ENCODE measurements around the gene ZNF662. TPM values are rescaled to one million over a fixed set of nuclear protein-coding genes. Genes with fewer than 3 reads are reported as not detected.

ZNF662 gene
- total RNA-seq (2022) (10.3 and 13.4 TPM in 2 replicates), Bru-seq, nascent RNA (percentile 72 among the genes with signal in this experiment), BruChase-seq, experiment 1, labeled RNA remaining after a 2-hour chase (percentile 86 among the genes with signal in this experiment), BruChase-seq, experiment 2, labeled RNA remaining after a 6-hour chase (percentile 75 among the genes with signal in this experiment)
- long read RNA-seq = 0 reads

DNA sequence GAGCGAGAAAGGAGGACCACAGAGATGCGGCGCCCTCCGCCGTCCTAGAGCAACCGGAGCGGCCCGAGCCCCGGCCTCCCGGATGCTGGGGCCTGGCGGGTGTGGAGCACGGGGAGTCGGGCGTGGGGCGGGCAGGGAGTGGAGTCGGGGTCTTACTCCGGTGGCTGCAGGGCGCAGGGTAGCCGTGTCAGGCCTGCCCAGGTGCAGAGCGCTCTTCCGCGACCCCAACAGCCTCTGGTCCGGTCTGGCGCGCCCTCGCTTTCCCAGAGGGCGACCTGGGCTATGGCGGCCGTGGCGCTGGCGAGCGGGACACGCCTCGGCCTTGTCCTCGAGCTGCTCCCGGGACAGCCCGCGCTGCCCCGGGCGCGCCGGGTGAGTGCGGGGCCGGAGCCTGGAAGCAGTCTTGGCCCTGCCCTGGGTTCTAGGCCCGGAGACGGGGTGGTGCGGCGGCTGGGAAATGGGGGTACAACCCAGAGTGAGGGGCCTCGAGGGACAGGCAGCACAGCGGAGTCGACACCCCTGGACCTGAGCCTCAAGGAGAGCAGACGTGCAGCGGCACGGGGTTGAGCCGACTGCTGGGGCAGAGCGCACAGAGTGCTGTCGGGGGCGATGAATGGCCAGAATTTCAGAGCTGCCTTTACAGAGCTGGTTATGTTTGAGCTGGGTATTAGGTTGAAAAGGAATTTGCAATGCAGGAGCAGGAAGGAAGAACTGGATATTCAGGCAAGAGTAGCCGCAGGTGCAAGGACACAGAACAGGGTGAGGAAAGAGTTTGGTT is at the start of gene ZNF662:
Gene ZNF662 (plus strand): TSS at position 73 of the 778 bp plus-strand sequence. CDS start 1,973 bp downstream, outside the sequence.
- CTCF ChIA-PET = no interaction called here
- peaks cover 10% of the 10 kb centered on the region for H3K4me1 Mint-ChIP-seq (ENCODE audit: low read depth, unreplicated experiment)

DNA sequence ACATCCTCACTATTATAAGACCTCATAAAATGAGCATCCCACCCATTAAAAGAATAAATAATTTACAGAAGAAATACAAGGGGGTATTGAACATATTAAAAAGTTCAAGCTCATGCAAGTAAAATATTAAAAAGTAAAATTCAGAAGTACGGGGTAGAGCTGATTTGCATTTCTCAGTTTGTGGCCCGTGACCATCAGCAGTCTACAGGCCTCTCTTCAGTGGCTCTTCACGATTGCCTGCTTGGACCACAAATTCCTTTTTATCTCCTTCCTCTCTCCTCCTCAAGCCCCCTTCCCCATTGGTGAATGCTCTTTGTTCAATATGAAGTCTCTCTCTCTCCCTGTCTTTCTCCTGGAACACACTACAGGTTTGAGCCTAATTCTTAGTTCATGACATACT is 49.4 kb upstream of the ZNF662 start:
- intact Hi-C loops (cut with micrococcal nuclease; ENCODE audit: unreplicated experiment) = no loop called here
- no peak for DNase-seq
- Mint-ChIP-seq H3K4me1 (ENCODE audit: low read depth, unreplicated experiment) (peaks cover 6% of the 10 kb centered on the region), H3K27me3 (ENCODE audit: insufficient read depth, unreplicated experiment) (peaks cover 10% of the 10 kb centered on the region), H3K36me3 (ENCODE audit: insufficient read depth, unreplicated experiment) (no peaks in the 10 kb centered on the region), H3K9me3 (ENCODE audit: unreplicated experiment) (no peaks in the 10 kb centered on the region), H3K27ac (ENCODE audit: unreplicated experiment) (no peak overlapping the region), H3K4me3 (ENCODE audit: unreplicated experiment) (no peak overlapping the region)
- Histone ChIP-seq H3K27me3 (replicated peaks; ENCODE audit: control insufficient read depth, insufficient read depth, low read length) (no peaks in the 10 kb centered on the region), H3K4me3 (ENCODE audit: low read depth, low read length) (no peak overlapping the region), H3K36me3 (ENCODE audit: control insufficient read depth, insufficient read depth, low read length) (no peaks in the 10 kb centered on the region), H3K4me1 (peaks cover 9% of the 10 kb centered on the region; the same call in 1 of the 2 replicates), H3K9me3 (no peaks in the 10 kb centered on the region)
- no peak for TF ChIP-seq CTCF (IDR thresholded peaks at IDR 0.05; ENCODE audit: insufficient read depth in 1 of 2, low read depth in 1 of 2, low read length in 1 of 2, severe bottlenecking in 1 of 2, unreplicated experiment in 1 of 2)
- ChIA-PET POLR2A (no interaction called here), CTCF (interaction anchor here (1.2 kb wide), 1 partner anchor 17 kb away, joined by 5 read pairs; no protein-coding TSS in a partner anchor)
- BruUV-seq (replicated peaks) = no TSS peak

More for the DNA sequence above, at the start of gene ZNF662:
- H3K9me3 ChIP-seq = no peaks in the 10 kb centered on the region; the same call in 1 of the 2 replicates
- POLR2A ChIA-PET = no interaction called here
- intact Hi-C loops (cut with micrococcal nuclease; ENCODE audit: unreplicated experiment) = no loop called here
- peaks cover 11% of the 10 kb centered on the region for H3K27me3 Mint-ChIP-seq (ENCODE audit: insufficient read depth, unreplicated experiment)
- H3K36me3 Mint-ChIP-seq (ENCODE audit: insufficient read depth, unreplicated experiment) = peaks cover 26% of the 10 kb centered on the region
- peak within 1 kb of the TSS; percentile 74 for H3K4me3 Mint-ChIP-seq (ENCODE audit: unreplicated experiment)
- no peaks in the 10 kb centered on the region for H3K27me3 ChIP-seq (replicated peaks; ENCODE audit: control insufficient read depth, insufficient read depth, low read length)
- TF ChIP-seq CTCF (IDR thresholded peaks at IDR 0.05; ENCODE audit: insufficient read depth in 1 of 2, low read depth in 1 of 2, low read length in 1 of 2, severe bottlenecking in 1 of 2, unreplicated experiment in 1 of 2) = no peak
- peak within 1 kb of the TSS; percentile 60 for H3K4me3 ChIP-seq (ENCODE audit: low read depth, low read length)
- peaks cover 5% of the 10 kb centered on the region; the same call in 1 of the 2 replicates for H3K4me1 ChIP-seq
- H3K36me3 ChIP-seq (ENCODE audit: control insufficient read depth, insufficient read depth, low read length) = no peaks in the 10 kb centered on the region
- H3K9me3 Mint-ChIP-seq (ENCODE audit: unreplicated experiment) = peaks cover 10% of the 10 kb centered on the region
- H3K27ac Mint-ChIP-seq (ENCODE audit: unreplicated experiment) = peak within 1 kb of the TSS; percentile 30
- TSS peak; percentile 53 for BruUV-seq (replicated peaks)
- peak; percentile 48 to 58 for DNase-seq

GRCh38 chr3:42864321-42864950 is 41.5 kb upstream of the ZNF662 start:
- H3K9me3 Mint-ChIP-seq (ENCODE audit: unreplicated experiment) = no peaks in the 10 kb centered on the region
- H3K4me3 ChIP-seq (ENCODE audit: low read depth, low read length) = no peak overlapping the region
- ChIA-PET POLR2A (no interaction called here), CTCF (no interaction called here)
- TF ChIP-seq CTCF (IDR thresholded peaks at IDR 0.05; ENCODE audit: insufficient read depth in 1 of 2, low read depth in 1 of 2, low read length in 1 of 2, severe bottlenecking in 1 of 2, unreplicated experiment in 1 of 2) = no peak
- H3K27ac Mint-ChIP-seq (ENCODE audit: unreplicated experiment) = no peak overlapping the region
- H3K9me3 ChIP-seq = no peaks in the 10 kb centered on the region
- intact Hi-C loops (cut with micrococcal nuclease; ENCODE audit: unreplicated experiment) = no loop called here
- no peaks in the 10 kb centered on the region for H3K27me3 ChIP-seq (replicated peaks; ENCODE audit: control insufficient read depth, insufficient read depth, low read length)
- H3K4me3 Mint-ChIP-seq (ENCODE audit: unreplicated experiment) = no peak overlapping the region
- H3K4me1 ChIP-seq = no peaks in the 10 kb centered on the region
- H3K27me3 Mint-ChIP-seq (ENCODE audit: insufficient read depth, unreplicated experiment) = peaks cover 16% of the 10 kb centered on the region
- BruUV-seq (replicated peaks) = no TSS peak
- DNase-seq = no peak
- no peaks in the 10 kb centered on the region for H3K36me3 ChIP-seq (ENCODE audit: control insufficient read depth, insufficient read depth, low read length)
- no peaks in the 10 kb centered on the region for H3K4me1 Mint-ChIP-seq (ENCODE audit: low read depth, unreplicated experiment)
- no peaks in the 10 kb centered on the region for H3K36me3 Mint-ChIP-seq (ENCODE audit: insufficient read depth, unreplicated experiment)
